NCI-H128 (cell line): ENCODE data around the gene XYLT1.
"Not testable (repeated sequence)": the region's sequence is repeated elsewhere in the genome, so short reads cannot be mapped to it uniquely, and the experiment has no call there.

ENCODE experiments used
- DNase-seq: peaks from one replicate; lab custom pipeline; 2025; ENCODE audit not compliant: unreplicated experiment; lab: John Stamatoyannopoulos, UW

XYLT1 gene

GRCh38 chr16:17313793-17314547 is 156.8 kb downstream of the XYLT1 start:
- DNase-seq: no peak

GRCh38 chr16:17313085-17313611 is 157.6 kb downstream of the XYLT1 start:
- DNase-seq: no peak

- no peak for DNase-seq
These were observed 158.6 kb downstream of the XYLT1 start for GRCh38 chr16:17312094-17312710.

GRCh38 chr16:17311333-17312093 is 159.2 kb downstream of the XYLT1 start:
- no peak for DNase-seq

- no peak for DNase-seq
These were observed 161.2 kb downstream of the XYLT1 start for GRCh38 chr16:17309510-17309909.

GRCh38 chr16:17308186-17308585 is 162.6 kb downstream of the XYLT1 start:
- DNase-seq: no peak

- no peak for DNase-seq
These were observed 163.3 kb downstream of the XYLT1 start for GRCh38 chr16:17307504-17307903.

GRCh38 chr16:17306745-17307144 is 164.0 kb downstream of the XYLT1 start:
- DNase-seq: no peak

- not testable (repeated sequence) for DNase-seq
These were observed 164.5 kb downstream of the XYLT1 start for GRCh38 chr16:17306211-17306610.

- no peak for DNase-seq
These were observed 165.1 kb downstream of the XYLT1 start for GRCh38 chr16:17305694-17306093.

GRCh38 chr16:17304491-17305119 is 166.2 kb downstream of the XYLT1 start:
- no peak for DNase-seq

- DNase-seq: no peak
These were observed 166.7 kb downstream of the XYLT1 start for GRCh38 chr16:17304106-17304490.

- no peak for DNase-seq
These were observed 167.7 kb downstream of the XYLT1 start for GRCh38 chr16:17303101-17303500.

- DNase-seq: no peak
These were observed 168.1 kb downstream of the XYLT1 start for GRCh38 chr16:17302620-17303019.

GRCh38 chr16:17302214-17302613 is 168.5 kb downstream of the XYLT1 start:
- no peak for DNase-seq

GRCh38 chr16:17301593-17302135 is 169.1 kb downstream of the XYLT1 start:
- no peak for DNase-seq

GRCh38 chr16:17301184-17301583 is 169.6 kb downstream of the XYLT1 start:
- DNase-seq: no peak

- DNase-seq: no peak
These were observed 171.0 kb downstream of the XYLT1 start for GRCh38 chr16:17299790-17300189.

GRCh38 chr16:17298238-17298637 is 172.5 kb downstream of the XYLT1 start:
- DNase-seq: no peak

- DNase-seq: no peak
These were observed 174.3 kb downstream of the XYLT1 start for GRCh38 chr16:17296431-17296830.

- no peak for DNase-seq
These were observed 174.8 kb downstream of the XYLT1 start for GRCh38 chr16:17295948-17296347.
